GM21528 (cell line): ENCODE results near the gene TTLL5.
A peak's percentile ranks its signal among the peaks of the same experiment; 100 is the strongest.

ENCODE experiments used
- ATAC-seq: cut with Tn5 transposase; IDR thresholded peaks from one replicate; pipeline ENCODE4 v1.9.1; 2021; ENCODE audit warnings: mild to moderate bottlenecking, moderate library complexity; ENCODE audit not compliant: unreplicated experiment, low FRiP score

The TTLL5 gene

GRCh38 chr14:75979648-75980565, 318.9 kb downstream of the TTLL5 start:
- no peak for ATAC-seq

- no peak for ATAC-seq
Observed at GRCh38 chr14:75980856-75981255, 319.8 kb downstream of the TTLL5 start.

DNA sequence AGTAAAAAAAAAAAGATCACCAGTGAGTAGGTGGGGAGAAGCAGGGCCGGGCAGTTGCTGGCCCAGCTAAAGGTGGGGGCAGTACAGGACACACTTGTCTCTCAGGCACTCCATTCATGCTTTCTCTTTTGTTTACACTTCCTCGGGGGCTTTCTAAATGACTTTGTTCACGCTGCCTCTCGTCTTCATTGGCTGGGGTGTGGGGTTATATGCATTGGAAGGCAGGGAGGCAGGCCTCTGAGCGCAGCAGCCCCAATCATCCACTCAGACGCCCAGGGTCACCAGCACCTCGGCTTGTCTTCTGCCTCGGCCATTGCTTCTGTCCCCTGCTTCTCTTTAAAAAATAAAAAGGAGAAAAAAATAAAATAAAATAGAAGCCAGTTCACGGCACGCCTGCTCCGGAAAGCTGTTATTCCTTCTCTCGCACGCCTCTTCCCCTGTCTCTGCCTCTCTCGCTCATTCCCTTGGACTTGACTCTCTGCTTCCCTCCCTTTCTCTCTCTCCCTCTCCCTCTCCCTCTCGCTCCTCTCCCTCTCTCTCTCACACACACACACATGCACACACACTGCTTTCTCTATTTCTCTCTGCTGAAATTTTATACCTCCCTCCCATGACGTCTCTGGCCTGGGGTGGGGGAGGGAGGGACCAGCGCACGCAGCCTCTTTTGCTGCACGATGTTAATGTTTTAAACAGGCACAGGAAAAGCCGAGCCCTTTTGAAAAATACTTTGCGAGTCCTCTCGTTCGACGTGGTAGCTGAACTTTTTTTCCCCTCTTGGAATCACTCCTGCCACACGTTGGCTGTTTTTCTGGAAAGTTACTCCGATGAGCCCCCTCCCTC, 320.6 kb downstream of the TTLL5 start, which contains the start of gene TGFB3:
TSS of gene TGFB3 (minus strand) at position 570 of the 840 bp plus-strand sequence. CDS start 1,102 bp downstream, outside the sequence.
- ATAC-seq = peak; percentile 38

GRCh38 chr14:75982266-75983018, 321.4 kb downstream of the TTLL5 start:
- ATAC-seq = peak; percentile 54

GRCh38 chr14:75983019-75983358, 321.9 kb downstream of the TTLL5 start:
- ATAC-seq = no peak

DNA sequence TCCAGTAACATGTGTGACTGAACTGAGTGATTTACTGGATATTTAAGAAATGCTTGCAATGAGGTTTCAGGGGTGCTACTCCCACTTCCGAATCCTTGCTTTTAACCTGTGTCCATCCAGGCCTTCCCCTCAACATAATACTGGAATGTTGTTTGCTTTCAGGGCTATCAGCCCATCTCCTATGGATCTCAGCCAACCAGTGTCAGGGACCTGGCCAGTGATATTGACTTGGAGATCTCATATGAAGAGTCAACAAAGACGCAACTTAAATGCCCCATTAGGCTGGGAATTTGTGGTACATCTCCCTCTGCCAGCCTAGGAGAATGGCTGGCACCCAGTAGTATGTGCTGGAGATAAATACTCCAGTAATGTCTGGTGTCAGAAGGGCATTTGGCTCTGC, 323.6 kb downstream of the TTLL5 start:
- ATAC-seq = no peak

- peak; percentile 59 for ATAC-seq
Observed at GRCh38 chr14:75985618-75986438, 324.8 kb downstream of the TTLL5 start, which contains the start of gene IFT43. Gene IFT43 (plus strand): TSS chr14:75985763. CDS start chr14:75985787, 24 bp downstream.

DNA sequence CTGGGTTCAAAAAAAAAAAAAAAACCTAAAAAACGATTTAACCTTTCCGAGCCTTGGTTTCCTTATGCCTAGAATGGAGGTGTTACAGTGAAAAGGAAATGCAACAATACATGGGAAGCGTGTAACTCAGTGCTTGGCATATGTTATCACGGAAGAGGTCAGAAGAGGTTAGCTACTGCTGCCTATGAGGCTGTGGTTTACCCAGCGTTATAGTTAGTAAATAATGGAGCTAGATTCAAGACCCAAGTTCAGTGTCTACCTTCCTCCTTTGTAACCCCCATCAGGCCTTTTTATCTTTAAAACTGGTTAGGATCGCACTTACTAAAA, 325.4 kb downstream of the TTLL5 start:
- ATAC-seq = no peak

DNA sequence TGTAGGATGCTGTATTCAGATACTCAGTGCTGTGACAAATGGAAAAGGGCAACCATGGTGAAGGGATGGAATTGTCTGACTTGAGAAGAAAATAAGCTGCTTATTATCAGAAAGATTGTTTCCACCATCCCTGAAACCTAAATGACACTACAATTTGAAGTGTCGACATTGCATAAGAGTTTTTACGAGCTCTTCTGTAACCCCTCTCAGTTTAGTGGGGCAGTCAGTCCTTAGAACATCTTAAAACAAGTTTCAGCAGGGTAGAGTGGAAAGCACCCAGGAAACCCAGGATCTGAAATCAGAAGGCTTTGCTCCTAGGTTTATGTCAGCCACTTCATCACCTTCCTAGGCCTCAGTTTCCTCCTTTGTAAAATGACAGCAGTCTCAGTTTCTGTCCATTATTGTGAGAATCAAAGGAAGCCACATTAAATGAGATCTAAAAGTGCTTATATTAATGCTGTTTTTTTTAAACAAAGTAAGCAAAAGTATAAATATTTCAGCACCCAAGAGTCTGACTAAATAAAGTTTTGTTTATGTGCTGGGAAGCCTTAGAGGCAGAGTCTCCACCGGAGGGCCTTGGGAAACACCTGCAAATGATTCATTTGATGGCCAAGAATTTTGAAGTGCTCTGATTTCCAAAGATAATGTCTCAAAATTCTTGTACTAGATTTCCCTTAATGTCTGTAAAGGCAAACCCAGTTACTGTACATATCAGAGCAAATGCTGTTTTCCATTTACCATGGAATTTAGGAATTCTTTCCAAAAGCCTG, 326.3 kb downstream of the TTLL5 start:
- ATAC-seq = no peak

DNA sequence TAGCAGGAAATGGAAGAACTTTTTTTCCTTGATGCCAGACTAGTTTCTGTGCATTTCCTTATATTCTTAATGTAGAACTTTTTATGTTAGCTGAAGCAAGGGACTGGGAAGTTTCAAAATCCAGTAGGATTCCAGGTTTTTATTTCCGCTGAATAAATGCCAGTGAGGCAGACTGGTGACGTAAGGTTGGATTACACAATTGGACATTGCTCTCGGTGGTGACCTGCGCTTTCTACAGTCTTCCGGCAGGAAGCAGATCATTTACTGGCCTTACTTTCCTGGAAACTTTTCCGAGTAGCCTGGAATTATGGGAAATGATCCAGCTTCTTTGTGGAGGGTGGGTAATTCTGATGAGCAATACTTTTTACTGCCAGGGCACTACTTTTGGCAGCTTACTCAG, 328.1 kb downstream of the TTLL5 start:
- ATAC-seq = no peak

GRCh38 chr14:75990297-75990696, 329.3 kb downstream of the TTLL5 start:
- ATAC-seq = no peak

DNA sequence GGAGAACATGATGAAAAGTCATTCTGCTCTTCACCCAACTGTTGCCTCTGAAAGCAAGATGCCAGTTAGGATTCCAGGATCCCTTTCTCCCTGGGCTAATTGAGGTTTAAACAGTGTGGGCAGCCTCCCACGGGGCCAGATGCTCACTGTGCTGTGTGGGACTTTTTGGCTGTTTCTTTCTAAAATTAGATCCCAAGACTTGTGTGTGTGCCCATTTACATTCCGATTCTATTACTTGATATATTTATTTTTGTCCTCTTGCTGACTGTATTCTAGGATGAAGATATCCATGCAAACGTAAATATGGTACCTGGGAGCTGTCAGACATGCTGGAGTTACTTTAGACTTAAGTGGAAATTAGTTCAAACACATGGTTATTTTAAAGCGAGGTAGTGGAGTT, 330.7 kb downstream of the TTLL5 start:
- ATAC-seq = no peak

GRCh38 chr14:75993567-75994041, 332.6 kb downstream of the TTLL5 start:
- ATAC-seq = peak; percentile 66

DNA sequence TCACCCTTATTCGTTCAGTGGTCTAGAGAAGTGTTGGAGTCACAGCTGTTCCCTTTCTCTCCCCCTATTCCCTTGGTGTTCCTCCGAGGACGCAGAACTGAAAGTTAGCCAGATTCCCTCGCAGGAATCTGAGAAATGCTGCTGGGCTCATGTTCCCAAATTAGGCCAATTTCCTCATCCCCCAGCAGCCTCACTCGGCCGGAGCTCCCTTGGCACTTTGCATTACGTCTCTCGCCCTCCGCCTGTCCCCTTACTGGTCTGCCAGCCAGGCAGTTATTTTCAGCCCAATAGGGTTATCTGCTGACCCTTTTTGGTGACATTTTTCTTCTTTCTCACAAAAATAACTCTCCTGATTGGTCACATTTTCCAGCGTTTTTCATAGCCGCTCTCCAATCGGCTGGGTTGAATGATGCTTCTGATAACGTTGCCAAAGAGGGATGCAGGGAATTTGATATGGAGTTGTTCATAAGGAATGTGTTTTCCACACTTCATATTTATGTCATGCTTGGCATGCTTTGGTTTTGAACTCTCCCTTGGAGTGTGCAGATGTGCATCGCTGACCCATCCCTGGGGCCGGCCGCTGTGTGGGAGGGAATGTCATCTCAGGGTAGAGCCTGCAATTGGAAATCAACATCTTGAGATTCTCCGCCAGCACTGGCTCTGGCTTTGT, 334.5 kb downstream of the TTLL5 start:
- no peak for ATAC-seq

GRCh38 chr14:75996488-75996887, 335.4 kb downstream of the TTLL5 start:
- ATAC-seq = no peak

DNA sequence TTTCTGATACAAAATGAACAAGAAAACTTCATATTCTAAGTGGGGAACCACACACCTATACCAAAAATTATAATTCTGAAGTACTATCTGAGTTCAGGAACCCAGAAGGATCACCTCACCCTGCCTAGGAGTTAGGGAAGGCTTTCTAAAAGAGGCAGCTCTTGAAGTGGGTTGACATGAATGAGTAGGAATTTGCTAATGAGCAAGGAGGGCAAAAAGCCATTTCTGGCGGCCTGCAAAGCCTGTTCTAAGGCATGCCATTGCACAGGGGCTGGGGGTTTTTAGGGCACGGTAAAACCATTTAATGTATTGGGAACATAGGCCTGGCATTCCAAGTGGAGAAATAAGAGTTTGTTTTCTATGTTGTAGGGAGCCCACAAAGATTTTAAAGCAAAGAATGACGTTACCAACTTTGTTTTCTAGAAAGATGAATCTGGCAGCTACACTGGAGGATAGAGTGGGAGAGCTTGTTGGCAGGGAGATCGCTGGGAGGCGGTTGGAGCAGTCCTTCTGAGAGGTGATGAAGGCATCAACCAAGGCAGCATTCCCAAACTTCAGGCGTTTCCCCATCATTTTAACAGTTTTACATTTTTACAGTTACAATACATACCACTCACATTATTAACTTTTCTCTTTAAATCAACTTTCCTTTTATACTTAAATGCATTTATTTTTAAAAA, 338.6 kb downstream of the TTLL5 start:
- no peak for ATAC-seq

GRCh38 chr14:76002383-76002782, 341.3 kb downstream of the TTLL5 start:
- ATAC-seq = no peak
